ENCODE data around the gene DMTF1. TPM values are rescaled to one million over a fixed set of nuclear protein-coding genes. Genes with fewer than 3 reads are reported as not detected.

The DMTF1 gene, protein sequence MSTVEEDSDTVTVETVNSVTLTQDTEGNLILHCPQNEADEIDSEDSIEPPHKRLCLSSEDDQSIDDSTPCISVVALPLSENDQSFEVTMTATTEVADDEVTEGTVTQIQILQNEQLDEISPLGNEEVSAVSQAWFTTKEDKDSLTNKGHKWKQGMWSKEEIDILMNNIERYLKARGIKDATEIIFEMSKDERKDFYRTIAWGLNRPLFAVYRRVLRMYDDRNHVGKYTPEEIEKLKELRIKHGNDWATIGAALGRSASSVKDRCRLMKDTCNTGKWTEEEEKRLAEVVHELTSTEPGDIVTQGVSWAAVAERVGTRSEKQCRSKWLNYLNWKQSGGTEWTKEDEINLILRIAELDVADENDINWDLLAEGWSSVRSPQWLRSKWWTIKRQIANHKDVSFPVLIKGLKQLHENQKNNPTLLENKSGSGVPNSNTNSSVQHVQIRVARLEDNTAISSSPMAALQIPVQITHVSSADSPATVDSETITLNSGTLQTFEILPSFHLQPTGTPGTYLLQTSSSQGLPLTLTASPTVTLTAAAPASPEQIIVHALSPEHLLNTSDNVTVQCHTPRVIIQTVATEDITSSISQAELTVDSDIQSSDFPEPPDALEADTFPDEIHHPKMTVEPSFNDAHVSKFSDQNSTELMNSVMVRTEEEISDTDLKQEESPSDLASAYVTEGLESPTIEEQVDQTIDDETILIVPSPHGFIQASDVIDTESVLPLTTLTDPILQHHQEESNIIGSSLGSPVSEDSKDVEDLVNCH
- 18.5 and 25.4 TPM in 2 replicates for total RNA-seq

DNA sequence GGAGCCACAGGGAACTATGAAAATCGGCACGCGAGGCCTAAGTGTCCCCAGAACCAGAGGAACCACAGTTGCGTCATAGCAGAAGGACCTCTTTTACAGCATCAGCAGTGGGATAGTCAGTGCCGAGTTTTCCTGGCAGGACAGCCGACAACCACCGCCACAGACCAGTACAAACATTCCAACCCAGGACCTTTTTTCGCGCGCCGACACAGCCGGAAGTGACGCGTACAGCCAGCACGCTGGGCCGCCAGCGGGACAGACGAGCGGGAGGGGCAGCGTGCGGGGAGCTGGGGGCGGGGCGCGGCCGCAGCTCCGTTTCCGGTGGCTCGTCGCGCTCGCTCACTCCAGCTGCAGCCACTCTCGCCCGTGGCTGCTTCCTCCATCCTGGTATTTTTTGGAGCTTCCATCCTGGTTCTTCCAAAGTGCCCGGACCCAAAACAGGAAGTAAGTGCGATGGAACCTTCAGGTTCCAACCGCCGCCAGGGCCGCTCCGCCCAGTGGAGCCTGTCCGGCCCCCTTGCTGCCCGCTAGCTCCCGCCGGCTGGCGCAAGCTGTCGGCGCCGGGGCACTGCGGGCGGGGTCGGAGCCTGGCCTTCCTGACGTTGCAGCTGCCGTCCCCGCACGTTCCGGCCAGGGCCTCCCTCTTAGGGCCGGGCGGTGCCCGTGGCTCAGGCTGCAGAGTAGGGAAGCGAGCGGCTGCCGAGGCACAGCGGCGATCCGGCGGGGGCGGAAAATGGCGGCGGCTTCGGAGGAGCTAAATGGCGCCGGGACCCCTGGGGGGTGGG, at the start of gene DMTF1:
Gene DMTF1, plus strand, starts transcription at position 342 of the 785 bp plus-strand sequence. CDS start 12,489 bp downstream, outside the sequence.

DNA sequence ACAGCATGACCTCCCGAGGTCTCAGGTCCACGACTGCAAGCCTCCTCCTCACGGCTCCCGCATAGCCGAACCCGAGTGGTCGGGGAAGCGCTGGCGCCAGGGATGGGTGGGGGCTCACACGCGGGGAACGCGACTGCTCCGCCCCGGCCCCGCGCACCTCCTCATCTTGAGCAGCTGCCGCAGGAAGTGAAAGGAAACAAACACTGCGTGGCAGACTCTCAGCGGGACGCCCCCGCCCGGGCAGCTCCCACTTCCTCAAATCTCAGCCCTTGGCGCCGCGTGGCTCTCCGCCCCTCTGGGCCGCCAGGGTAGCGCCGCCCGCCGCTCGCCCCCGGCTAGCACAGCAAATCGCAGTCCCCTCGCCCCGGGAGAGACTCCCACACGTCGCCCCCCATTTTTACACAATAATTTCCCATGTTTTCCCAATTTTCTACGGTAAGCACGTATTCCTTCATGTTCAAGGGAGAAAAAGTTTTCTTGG, 67.3 kb downstream of the DMTF1 start, which contains the start of gene TMEM243:
Gene TMEM243, minus strand, starts transcription at position 188 of the 481 bp plus-strand sequence. CDS start 229 bp downstream, outside the sequence.

Other genes starting within 250 kb of the DMTF1 start
- 3.2 and 5.9 TPM in 2 replicates for gene ELAPOR2, start 92.8 kb upstream of the DMTF1 start, total RNA-seq
- gene TMEM243, start 67.3 kb downstream of the DMTF1 start, total RNA-seq = 31.5 and 36.6 TPM in 2 replicates
- 6.8 and 10.4 TPM in 2 replicates for gene CROT, start 193.2 kb downstream of the DMTF1 start, total RNA-seq